DMS 273 treated with DMSO at 0.1 percent for 48 hours (cell line): ENCODE results near the gene SLC12A7.

Experiments
- DNase-seq: peaks from one replicate; lab custom pipeline; 2025; lab: John Stamatoyannopoulos, UW

The SLC12A7 gene

DNA sequence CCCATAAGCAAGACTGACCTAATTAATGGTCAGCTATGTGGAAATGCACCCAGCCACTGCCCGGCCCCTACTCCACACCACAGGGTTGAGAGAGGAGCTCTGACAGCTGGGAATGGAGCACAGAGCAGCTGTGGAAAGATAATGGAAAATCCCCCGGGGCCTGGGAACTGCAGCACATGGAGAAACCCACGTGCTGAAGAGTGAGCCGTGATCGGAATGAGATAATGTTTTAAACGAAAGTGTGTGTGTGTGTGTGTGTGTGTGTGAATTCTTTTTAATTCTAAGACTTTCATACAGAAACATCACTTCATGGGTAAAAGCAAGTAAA is 13.1 kb upstream of the SLC12A7 start:
- DNase-seq, result peak; percentile 66

DNA sequence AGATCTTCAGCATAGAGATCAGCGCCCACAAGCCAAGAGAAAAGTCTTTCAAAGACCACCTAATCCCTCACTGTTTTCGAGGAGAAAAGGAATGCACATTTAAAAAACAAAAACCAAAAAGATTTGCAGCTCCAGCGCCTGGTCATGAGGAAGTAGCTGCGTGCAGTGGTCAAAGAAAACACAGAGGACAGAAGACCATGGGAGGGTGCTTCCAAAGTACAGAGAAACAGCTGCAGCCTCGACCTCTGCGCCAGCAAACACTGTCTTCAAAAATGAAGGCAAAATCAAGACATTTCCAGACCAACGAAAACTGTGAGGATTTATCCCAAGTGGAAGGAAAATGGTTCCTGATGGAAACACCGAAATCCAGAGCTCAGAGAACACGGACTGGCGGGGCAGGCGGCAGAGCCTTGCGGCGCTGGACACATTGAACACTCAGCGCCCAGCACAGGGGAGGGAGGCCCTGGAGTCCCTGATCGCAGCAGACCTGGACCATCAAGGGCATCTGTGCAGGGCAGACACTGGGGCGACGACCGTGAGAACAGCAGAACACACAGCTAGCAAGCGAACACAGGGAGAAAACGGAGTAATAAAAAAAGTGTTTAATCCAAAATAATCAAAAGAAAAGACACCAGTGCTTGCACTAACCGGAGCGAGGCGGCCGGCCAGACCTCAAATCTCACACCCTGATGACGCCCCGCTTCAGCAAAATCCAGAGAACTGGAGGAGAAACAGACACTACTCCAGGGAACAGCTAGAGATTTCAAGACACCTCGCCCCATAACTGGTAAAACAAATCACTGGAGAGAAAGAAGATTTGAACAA is 12.6 kb upstream of the SLC12A7 start:
- no peak for DNase-seq

DNA sequence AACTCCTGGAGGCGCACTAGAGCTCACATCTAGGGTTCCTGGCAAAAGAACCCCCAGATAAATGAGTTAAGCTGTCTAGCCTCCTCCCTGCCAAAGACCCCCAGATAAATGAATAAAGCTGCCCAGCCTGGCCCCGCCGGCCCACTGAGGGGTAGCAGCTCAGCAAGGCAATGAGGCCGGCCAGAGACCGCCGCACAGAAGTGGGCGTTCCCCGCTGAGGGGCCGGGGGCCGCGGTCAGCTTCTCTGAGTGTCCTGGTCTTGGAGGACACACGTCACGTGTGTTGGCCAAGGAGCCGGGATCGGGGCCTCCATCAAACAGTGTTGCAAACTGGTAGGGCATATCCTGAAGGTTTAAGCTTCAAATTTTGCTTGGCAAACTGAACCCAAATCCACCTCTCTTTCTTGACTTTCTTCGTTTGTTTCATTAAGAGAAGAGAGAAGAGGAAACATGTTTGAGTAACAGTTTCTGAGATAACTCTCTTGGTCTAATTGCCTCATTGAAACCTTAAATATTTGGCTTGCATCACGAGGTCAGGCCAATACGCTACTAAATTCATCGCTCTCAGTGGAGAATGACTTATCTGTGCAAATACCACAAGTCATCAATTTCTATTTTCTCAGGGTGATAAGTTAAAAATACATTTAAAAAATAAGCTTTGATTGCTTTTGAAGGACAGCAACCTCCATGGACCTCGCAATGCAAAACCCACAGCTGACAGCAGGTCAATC is 11.7 kb upstream of the SLC12A7 start:
- no peak for DNase-seq

DNA sequence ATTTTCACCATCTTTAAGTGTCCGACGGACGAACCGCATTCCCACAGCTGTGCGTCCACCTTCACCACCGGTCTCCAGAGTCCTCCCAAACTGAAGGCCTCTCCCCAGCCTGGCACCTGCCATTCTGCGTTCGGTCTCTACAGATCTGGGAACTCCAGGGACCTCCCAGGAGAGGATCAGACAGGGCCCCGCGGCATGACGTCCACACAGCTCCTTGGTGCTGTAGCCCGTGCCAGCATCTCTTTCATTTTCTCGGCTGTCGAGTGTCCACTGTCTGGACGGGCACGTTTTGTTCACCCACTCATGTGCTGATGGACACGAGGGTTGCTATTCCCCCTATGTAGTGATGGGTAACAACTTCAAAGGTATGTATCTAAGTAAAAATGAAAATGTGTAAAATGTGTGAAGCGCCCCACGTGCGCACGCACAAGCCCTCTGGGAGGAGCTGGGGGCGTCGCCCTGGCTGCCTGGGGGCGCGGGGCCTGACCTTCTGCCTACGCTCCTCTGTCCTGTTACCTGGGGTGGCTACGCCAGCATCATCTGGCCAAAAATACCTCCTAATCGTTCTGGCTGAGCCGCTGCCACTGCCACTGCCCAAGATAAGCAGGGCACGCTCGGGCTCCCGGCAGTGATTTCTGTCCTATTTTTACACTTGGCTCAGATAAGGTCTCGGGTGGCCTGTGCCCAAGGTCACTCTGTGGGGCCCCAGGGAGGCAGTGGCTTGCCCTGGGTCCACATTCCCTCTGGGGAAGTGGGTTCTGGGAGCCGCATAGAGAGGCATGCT is 10.8 kb upstream of the SLC12A7 start:
- no peak for DNase-seq

DNA sequence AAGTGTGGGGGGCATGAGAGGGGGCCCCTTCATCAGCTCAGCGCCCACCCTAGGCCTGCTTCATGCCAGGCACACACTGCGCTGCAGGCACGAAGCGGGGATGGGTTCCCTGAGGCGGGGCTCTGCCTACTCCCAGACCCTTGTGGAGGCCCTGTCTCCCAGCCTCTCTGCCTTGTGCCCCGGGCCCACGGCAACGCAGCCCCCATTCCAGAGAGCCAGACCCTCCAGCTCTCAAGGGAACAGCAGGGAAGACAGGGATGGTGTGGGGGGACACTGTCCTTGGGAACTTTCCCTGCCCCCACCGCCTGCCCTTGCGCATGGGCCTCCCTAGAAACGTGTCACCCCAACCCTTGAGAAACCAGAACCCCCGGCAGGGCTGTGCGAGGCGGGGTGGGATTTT is 10.0 kb upstream of the SLC12A7 start:
- no peak for DNase-seq

DNA sequence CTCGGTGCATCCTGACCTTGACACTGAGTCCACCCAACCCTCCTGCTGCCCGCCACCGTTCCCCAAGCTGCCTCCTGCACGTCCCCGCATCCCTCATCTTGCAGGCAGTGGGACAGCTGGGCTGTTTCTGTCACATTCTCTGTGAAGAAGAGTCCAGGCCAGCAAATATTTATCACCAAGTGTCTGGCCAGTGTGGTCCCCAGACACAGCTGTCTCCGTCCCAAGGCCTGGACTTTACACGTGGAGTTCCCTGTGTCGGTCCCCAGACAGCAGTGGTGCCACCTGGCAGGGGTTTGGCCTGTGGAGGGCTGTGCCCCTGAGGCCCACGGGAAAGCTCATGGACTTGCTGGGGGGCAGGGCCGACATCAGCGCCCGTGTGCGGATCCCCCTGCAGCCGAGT is 9.2 kb upstream of the SLC12A7 start:
- no peak for DNase-seq

DNA sequence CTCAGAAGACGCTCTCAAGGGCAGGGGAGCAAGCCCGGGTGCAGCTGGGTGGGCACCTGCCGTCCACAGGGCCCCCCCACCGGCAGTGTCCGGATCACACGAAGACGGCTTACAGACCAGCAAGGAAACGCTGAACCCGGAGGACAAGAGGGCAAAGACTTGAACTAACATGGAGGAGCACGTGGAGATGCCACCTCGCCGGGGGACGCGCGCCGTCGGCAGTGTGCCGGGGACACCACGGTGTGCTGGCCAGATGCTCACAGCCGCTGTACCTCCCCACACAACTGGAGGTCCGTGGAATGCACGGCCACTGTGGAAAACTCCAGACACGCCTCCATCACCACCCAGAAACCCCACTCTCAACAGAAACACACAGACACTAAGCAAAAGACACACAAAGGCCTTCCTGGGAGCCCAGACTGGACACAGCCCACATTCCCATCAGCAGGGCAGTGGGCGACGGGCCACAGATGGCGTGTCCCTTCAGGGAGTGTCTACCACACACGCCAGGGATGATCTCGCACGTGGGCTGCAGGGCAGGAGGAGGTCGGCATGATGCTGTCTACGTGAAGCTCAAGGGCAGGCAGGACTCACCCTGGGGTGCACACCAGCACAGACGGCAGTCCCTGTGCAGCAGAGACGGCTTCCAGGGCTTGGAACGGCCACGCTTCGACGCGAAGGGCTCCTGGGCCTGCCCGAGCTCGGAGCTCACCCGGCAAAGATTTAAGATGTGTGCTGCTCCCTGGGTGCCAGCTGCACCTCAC is 8.6 kb upstream of the SLC12A7 start:
- DNase-seq, result no peak

DNA sequence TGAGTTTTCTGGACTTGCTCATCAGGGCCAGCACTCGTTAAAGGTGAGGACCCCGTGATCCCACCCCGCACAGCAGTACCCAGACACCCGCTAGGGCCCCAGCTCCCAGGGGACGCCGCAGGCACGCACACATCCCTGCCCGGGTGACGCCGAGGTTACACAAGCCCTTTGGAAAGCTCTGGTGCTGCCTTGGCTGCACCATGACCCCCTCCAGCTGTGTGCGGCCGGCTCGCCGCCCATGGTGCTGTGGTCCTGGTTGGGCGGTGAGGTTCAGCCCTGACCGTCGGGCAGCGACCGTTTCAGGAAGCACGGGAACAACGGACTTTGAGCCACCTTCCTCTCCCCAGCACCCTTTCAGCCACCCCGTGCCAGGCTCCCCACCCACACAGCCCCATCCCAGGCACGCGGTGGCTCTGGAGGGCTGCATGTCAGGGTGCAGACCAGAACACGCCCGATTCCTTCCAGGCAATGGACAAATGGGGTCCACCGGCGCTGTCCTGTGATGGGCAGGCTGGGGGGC is 7.5 kb upstream of the SLC12A7 start:
- no peak for DNase-seq

DNA sequence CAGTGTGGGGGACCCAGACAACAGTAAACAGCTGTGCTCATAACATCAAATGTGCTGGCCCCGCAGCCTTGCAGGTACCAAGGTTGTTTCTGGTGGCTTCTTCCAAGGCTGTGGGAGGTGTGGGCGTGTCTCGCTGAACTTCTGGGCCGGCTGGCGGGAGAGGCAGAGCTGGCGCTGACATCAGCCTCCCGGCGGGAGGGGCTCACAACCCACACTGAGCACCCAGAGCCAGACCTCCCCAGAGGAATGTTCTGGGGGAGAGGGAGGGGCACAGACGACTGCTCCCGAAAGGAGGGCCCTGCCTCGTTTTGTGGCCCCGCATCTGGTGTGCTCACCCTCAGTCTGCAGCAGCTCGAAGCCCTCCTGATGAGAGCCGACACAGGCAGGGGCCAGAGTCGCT is 6.9 kb upstream of the SLC12A7 start:
- no peak for DNase-seq

DNA sequence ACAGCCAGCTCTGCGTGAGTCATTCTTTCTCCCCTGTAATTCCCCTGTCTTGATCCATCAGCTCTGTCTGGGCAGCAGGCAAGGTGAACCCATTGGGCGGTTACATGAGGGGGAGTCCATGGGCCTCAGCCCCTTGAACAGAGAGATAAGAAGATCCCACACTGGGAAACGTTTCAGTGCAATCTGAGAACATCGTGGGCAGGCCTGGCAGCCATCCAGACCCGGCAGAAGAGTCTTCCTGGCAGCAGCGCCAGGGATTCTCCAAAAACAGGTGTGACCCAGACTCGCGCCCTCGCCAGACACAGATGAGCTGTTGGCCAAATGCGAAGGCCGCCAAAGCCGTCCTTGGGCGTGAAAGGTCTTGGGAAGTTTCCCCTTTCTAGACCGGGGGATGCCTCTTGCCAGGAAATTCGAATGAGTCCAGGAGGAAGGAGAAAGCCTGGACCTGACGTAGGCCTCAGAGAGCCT is 6.4 kb upstream of the SLC12A7 start:
- no peak for DNase-seq

DNA sequence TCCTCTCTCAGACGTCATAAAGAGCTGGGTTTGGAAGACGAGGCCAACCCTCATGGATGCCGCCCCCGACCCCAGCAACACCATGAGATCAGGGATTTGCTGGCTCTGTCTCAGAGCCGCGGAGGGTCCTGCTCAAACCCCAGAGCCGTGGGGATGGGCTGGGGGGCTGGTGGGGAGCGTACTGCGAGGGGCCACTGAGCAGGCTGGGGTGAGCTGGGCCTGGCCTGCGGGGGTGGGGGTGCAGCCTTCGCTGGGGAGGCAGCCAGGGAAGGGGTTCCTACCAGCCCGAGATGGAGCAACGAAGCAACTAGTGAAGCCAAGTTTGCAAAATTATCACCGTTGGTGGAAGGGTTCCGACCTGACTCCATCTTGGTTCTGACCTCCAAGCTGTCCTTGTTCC is 5.1 kb upstream of the SLC12A7 start:
- DNase-seq, result no peak

DNA sequence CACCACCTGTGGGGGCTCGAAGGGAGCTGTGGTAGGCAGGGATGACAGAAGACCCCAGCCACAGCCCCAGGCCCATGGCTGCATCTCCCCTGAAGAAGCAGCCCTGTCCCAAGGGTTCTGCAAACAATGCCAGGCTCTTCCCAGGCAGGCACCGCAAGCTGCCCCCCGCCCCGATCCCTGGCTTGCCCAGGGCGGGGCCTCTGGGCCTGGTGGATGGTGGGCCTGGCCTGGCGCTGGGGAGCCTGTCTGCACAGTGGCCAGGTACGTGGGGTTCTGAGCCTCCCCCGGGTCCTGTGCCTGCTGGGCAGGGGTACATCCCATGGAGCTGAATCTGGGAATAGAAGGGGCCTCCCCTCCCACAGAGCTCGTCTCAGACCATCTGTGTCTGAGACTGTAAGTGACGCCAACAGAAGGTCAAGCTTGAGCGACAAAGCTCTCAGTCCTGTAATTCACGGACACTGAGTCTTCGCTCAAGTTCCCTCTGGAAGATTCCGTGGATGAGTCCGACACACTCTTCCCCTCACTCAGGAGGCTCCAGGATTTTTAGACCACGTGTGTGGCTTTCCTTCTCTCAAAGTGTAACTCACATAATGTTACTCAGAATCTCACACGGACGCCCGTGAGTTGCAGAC is 4.4 kb upstream of the SLC12A7 start:
- DNase-seq, result no peak

DNA sequence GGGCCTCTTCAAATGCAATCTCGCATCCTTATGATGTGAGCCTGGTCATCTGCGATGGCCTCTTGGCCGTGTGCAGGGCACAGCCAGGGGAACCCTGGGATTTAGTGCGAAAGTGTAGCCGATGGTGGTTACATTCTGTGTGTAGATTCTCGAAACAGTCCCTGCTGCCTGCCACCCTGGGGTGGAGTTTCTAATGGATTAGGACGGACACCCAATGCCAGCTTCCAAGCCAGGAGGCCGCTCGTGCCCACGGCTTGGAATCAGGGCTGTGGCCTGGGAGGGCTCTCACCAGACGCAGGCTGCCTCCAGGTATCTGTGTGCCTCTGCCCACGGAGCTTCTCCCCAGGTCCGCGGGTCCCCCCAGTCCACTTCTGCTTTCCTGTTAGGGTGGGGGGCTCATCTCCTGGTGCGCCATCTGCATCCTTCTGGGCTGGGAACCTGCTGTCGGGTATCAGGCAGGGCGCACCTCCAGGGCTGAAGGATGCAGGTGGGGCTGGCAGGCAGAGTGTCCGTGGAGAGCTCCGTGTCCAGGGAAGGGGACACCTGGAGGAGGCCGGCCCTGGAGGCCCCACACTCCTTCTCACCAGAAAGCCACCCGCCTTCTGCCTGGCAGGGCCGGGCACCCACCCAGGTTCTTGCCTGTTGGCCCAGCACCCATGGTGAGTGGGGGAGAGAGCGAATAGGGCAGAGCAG is 3.4 kb upstream of the SLC12A7 start:
- no peak for DNase-seq

DNA sequence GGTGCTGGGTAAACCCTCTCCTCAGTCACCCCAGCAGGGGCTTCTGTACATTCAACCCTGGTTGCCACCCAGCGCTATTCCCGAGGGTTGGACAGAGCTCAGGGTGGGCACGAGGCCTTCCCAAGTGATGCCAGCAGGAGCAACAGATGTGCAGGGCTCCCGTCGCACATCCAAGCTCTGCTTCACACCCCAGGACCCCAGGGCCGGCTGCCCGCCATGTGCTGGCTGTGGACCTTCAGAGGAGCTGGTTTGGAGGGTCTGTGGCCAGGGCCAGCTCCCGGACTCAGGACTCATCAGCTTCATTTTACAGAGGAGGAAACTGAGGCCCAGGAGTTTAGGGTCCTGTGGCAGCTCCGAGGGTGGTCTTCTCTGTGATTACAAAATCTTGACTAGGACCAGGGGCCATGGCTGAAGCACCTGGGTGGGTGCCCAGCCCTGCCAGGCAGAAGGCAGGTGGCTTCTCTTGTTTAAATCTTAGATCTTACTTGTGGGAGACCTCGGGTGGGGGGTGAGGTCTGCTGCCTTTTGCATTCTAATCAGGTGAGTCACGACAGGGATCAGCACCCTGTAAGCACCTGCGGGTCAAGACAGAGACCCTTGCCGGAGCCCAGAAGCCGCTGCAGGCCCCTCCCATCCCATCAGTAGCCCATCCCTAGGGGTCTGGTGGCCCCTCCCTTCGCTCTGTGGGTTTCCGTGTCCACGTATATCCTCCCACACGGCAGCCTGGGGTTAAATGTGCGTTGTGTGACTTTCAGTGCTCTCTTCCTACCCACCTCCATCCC is 2.1 kb upstream of the SLC12A7 start:
- DNase-seq, result no peak

DNA sequence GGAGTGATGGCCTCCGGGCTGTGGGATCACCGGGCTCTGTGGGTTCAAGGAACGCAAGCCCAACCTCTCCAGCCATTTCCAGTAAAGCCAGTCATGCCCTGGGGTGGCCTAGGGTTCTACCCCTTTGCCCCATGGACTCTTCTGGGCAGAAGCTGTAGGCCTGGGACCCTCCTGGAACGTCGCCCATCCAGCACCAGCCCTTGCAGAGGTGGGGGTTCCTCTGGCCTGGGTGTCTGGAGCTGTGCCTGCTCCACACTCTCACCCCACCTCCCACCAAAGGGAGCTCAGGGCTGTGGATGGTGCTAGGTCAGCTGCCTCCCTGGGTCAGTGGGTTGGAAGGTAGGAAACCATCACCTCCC is 1.4 kb upstream of the SLC12A7 start:
- DNase-seq, result no peak

DNA sequence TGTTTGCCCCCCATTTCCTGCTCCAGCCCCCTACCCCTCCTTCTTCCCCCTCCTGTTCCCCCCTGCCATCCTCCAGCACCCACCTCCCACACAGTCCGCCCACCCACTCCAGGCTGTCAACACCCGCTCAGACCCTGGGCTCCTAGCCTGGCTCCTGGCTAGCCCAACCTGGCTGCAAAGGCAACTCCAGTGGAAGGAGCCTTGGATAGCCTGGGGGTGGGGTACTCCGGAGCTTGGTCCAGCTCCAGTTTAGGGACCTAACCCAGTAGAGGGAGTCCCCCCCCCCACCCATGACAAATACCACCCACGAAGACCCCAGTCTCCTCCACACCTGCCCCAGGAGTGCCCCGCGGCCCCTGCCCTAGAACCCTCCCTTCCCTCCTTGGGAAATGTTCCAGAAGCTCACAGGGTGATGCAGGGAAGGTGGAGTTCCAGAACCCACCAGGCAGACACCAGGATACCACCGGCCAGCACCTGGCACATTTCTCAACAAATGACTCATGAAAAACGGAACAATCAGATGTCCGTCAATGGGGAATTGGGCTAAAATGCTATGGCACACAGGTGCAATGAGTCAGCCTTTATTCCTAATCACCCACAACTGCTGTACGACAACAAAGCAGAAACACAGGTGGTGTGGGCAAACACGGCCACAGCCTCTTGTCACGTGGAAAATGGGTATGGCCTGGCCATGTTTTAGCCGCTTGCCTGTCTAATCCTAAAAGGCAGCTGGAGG is 901 bp upstream of the SLC12A7 start:
- no peak for DNase-seq

DNA sequence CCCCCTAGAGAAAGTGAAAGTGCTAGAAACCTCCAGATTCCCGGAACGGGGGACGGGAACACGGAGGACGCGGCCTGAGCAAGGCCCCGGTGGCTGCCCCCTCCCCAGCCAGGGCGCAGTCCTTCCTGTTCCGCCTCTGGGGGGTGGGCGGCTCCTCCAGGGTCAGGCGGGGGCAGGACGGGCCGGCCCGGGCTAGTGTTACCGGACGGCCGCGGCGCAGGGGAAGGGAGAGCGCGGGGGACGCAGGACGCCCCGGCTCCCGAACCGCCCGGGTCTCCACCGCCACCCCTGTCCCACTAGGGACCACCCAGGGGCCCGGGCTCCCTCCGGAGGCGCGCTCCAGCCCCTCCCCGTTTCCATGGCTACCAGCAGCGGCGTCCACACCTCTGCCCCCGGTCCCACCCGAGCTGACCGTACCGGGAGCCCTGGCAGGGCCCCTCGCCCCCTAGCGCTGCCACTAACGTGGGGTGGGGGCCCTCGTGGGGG is 579 bp downstream of the SLC12A7 start:
- no peak for DNase-seq

DNA sequence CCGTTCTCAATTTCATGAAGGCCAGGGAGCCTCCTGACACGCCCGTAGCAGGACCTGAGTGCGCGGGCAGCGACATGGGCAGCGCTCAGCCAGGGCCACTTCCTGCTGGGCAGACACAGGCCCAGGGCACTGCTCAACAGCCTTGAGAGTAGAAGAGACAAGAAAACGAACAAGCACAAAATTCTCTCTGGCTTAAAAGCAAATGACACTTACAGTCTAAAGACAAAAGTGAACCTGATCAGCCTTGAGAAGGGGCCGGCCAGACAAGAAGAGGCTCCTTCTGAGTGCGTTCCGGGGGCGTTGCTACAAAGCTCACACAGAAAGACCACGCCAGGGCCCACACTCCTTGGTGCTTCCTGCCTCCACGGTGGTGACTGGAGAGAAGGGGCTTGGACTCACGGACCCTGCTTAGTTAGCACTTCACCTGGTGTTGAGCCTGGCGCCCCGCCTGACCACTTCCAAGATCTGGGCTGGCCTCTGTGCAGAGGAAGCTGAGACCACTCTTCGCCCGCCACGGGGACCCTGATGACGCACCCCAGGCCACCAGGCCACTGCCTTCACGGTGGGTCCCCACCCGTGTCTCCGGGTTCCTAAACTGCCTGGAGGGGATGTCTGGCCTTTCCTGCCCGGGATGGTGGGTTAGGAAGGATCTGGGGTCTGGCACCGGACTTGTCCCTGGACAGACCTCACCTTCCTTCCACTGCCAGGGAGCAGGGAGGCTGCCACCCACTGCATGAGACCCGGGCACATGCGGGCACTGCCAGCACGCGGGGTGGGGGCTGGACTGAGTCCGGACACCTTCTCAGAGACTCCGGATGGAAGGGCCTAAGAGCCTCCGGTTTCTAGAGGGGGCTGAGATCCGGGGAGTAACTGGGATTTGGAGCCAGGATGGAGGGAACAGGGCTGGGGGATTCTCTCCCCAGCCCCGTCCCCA is 1.3 kb downstream of the SLC12A7 start:
- no peak for DNase-seq
